Aorta (tissue), 5 donors: ENCODE results near the gene UBAP2L. TPM values are rescaled to one million over a fixed set of nuclear protein-coding genes. Genes with fewer than 3 reads are reported as not detected.

Experiments used
- ATAC-seq: fragments of 200-7000 bp; cut with Tn5 transposase; one replicate; pipeline ENCODE4 v1.9.1; 2022; ENCODE audit warnings: moderate library complexity; ENCODE audit not compliant: low FRiP score
- DNase-seq, 2 donors: peaks; one replicate each; pipeline ENCODE4 v3.0.0-alpha.2; 2020
- H3K27ac ChIP-seq, 2 donors: one replicate each; pipeline ENCODE4 v1.5.1; 2013; ENCODE audit warnings: low read length in 2 of 2, mild to moderate bottlenecking in 2 of 2, moderate library complexity in 2 of 2, control low read depth in 1 of 2, inconsistent platforms in 1 of 2, low read depth in 1 of 2
- H3K27me3 ChIP-seq, 2 donors: one replicate each; pipeline ENCODE4 v1.6.1; 2013; ENCODE audit warnings: control low read depth in 1 of 2, low read length in 1 of 2, mild to moderate bottlenecking in 1 of 2, moderate library complexity in 1 of 2; ENCODE audit not compliant: insufficient read depth in 2 of 2, control insufficient read depth in 1 of 2
- H3K36me3 ChIP-seq, 2 donors: one replicate each; pipeline ENCODE4 v1.6.1; 2013; ENCODE audit warnings: control low read depth in 1 of 2, low read length in 1 of 2, mild to moderate bottlenecking in 1 of 2; ENCODE audit not compliant: insufficient read depth in 2 of 2, control insufficient read depth in 1 of 2
- H3K4me1 ChIP-seq, 2 donors: one replicate each; pipeline ENCODE4 v1.6.1; 2013; ENCODE audit warnings: low read length in 2 of 2, control low read depth in 1 of 2, mild to moderate bottlenecking in 1 of 2, moderate library complexity in 1 of 2; ENCODE audit not compliant: insufficient read depth in 2 of 2, control insufficient read depth in 1 of 2
- H3K4me3 ChIP-seq, 2 donors: one replicate each; pipeline ENCODE4 v1.5.1; 2013; ENCODE audit warnings: low read length in 2 of 2, control low read depth in 1 of 2, mild to moderate bottlenecking in 1 of 2
- H3K9me3 ChIP-seq: one replicate; pipeline ENCODE4 v1.6.1; 2013; ENCODE audit warnings: mild to moderate bottlenecking, low read length; ENCODE audit not compliant: control insufficient read depth
- WGBS, 2 donors: extraction: QIAGEN DNeasy Blood & Tissue Kit; methylation state at CpG; one replicate each; pipeline ENCODE4 v1.1.7; 2013; 5-methylcytosine and 5-hydroxymethylcytosine counted together
- intact Hi-C, 2 donors: fragments of 100-400 bp; cut with DNase I; formaldehyde crosslinking; loops; one replicate each; pipeline versions ENCODE4 v1.14.2 to v1.15.0; 2022
- long read RNA-seq, 2 donors: library from polyadenylated mRNA; unstranded; transcript quantifications; one replicate each; pipeline ENCODE4 v2.0.0, GENCODE V29; 2020 to 2021
- polyA plus RNA-seq, 2 donors: library from polyadenylated mRNA; stranded (reverse); fragments of 200-250 nt; gene quantifications; one replicate each; pipeline ENCODE4 v1.2.3, GENCODE V29; 2013
- total RNA-seq, 2 donors: library from RNA; stranded (reverse); fragmentation: NEBNext Ultra II Directional; extraction: Animal tissue kit (Norgen Biotek cat#: 25700); gene quantifications; one replicate each; pipeline ENCODE4 v1.2.1, GENCODE V29; 2021
- donor health status: healthy with polysubstance abuse.
- donor health status: Bipolar disorder and iron deficiency.
- donor health status: DM: no; HTN: no; CAD: no.
- donor health status: DM: no; HTN: no; CAD: no.
- donor health status: DM: yes; HTN: yes; CAD: no.

UBAP2L gene, protein sequence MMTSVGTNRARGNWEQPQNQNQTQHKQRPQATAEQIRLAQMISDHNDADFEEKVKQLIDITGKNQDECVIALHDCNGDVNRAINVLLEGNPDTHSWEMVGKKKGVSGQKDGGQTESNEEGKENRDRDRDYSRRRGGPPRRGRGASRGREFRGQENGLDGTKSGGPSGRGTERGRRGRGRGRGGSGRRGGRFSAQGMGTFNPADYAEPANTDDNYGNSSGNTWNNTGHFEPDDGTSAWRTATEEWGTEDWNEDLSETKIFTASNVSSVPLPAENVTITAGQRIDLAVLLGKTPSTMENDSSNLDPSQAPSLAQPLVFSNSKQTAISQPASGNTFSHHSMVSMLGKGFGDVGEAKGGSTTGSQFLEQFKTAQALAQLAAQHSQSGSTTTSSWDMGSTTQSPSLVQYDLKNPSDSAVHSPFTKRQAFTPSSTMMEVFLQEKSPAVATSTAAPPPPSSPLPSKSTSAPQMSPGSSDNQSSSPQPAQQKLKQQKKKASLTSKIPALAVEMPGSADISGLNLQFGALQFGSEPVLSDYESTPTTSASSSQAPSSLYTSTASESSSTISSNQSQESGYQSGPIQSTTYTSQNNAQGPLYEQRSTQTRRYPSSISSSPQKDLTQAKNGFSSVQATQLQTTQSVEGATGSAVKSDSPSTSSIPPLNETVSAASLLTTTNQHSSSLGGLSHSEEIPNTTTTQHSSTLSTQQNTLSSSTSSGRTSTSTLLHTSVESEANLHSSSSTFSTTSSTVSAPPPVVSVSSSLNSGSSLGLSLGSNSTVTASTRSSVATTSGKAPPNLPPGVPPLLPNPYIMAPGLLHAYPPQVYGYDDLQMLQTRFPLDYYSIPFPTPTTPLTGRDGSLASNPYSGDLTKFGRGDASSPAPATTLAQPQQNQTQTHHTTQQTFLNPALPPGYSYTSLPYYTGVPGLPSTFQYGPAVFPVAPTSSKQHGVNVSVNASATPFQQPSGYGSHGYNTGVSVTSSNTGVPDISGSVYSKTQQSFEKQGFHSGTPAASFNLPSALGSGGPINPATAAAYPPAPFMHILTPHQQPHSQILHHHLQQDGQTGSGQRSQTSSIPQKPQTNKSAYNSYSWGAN
- total RNA-seq (100 to 1,000 TPM; 110 to 146 TPM), polyA plus RNA-seq (10 to 100 TPM; 31.9 to 63.1 TPM)
- long read RNA-seq, donor 1, partial matches to known transcripts, result 13 of 36 reads
- long read RNA-seq, donor 1, other reads (novel, unspliced or antisense), result 22 of 36 reads
- long read RNA-seq, donor 2, partial matches to known transcripts, result 7 of 28 reads
- long read RNA-seq, donor 2, other reads (novel, unspliced or antisense), result 20 of 28 reads

DNA sequence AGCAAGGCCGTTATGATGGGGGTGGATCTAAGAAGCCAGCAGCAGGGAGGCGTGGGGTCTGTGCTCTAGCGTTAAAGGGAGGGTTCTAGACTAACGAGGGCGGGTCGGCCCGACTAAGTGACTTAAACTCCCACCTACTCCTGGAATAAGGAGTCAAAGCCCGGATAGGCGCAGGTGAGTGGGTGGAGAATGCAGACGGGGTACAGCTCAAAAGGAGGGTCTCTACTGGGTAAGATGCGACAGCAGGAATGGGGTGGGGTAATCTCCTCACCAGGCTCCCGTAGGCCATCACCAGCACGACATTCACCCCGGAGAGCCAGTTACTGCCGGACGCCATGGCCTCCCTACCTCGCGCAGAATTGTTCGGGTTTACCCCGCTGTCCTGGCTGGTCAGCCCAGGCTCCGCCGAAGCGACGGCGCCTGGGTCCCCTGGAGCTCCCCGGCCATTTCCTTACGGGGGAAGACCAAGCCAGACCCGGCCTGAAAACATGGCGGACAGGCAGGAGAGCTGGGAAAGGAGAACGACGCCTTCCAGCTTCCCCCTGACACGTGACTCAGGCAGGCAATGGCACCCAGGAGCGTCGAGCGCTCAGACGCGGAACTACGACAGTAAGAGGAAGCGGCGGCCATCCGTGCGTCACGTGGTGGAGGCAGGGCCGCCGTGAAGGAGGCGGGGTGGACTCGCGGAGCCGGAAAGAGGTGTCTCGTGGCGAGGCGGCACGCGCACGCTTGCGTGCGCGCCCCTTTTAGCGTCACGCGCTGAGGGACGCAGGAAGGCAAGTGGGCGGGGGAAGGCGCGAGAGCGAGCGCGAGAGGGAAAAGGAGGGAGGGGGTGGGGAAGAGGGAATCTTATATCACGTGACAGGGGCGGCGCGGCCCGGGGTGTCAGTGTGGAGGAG lies at the start of gene UBAP2L:
Gene UBAP2L, plus strand, starts transcription at position 885 of the 899 bp plus-strand sequence. CDS start 4,169 bp downstream, outside the sequence.
- H3K4me3 ChIP-seq, result peak within 1 kb of the TSS; percentile 70 to 89
- no peaks in the 10 kb centered on the region for H3K36me3 ChIP-seq
- peak; percentile 100 for DNase-seq
- no peaks in the 10 kb centered on the region for H3K9me3 ChIP-seq
- WGBS, 2 donors, result 0% methylated on average over 62 to 73 of the region's 73 CpGs
- no peaks in the 10 kb centered on the region for H3K27me3 ChIP-seq
- peak; percentile 98 for ATAC-seq
- H3K4me1 ChIP-seq, result peaks cover 0 to 2% of the 10 kb centered on the region in 2 donors
- H3K27ac ChIP-seq, result peak within 1 kb of the TSS; percentile 58 to 98
- intact Hi-C loops, result loop anchor here (2.0 to 5.0 kb wide), 3 partner anchors 38 to 52 kb away; partner anchors contain the start of gene HAX1 (in 1 of the 2)

DNA sequence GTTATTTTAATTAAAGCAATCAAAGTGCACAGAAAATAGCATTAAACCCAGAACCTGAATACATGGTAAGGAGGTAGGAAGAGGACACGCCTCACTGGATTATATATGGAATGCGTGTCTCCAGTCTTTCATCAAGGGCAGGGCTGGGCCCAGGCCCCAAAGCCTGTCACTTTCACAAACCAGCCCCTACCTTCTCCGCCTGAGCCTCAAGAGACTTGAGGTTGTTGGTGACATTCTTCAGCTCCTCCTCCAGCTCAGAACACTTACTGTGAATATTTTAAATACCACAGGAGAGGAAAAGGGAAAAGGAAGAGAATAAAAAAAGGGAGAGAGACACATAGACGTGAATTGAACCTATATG lies 49.6 kb upstream of the UBAP2L start:
- Histone ChIP-seq H3K27me3 (no peaks in the 10 kb centered on the region), H3K9me3 (no peaks in the 10 kb centered on the region), H3K36me3 (peaks cover 20 to 28% of the 10 kb centered on the region in 2 donors), H3K4me1 (no peaks in the 10 kb centered on the region), H3K27ac (no peak overlapping the region), H3K4me3 (no peak overlapping the region)
- DNase-seq (no peak), ATAC-seq (no peak)
- intact Hi-C loops, result no loop called here
- WGBS, 2 donors, result 86 to 89% methylated on average over 4 of the region's 4 CpGs

DNA sequence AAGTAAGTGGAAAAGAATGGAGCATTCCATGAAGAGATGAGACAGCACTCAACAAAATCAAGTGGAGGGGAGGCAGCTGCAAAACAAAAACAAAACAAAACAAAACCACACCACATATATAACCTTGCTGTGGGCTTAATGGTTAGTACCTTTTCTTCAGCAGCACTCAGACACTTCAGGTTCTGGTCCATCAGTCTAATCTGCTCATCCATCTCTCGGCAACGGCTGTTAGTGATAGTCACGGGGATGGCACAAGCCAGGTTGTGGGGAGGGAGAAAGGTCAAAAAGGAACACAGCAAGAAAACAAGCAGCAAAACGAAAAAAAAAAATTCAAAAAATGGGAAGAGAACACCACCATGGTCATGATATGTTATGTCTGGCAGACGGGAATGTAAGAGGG lies 48.9 kb upstream of the UBAP2L start:
- Histone ChIP-seq H3K36me3 (peaks cover 18 to 28% of the 10 kb centered on the region in 2 donors), H3K4me3 (no peak overlapping the region), H3K27ac (no peak overlapping the region), H3K27me3 (no peaks in the 10 kb centered on the region), H3K4me1 (no peaks in the 10 kb centered on the region), H3K9me3 (no peaks in the 10 kb centered on the region)
- WGBS, 2 donors, result 89 to 96% methylated on average over 5 of the region's 5 CpGs
- intact Hi-C loops, result no loop called here
- ATAC-seq, result no peak
- DNase-seq, result no peak

DNA sequence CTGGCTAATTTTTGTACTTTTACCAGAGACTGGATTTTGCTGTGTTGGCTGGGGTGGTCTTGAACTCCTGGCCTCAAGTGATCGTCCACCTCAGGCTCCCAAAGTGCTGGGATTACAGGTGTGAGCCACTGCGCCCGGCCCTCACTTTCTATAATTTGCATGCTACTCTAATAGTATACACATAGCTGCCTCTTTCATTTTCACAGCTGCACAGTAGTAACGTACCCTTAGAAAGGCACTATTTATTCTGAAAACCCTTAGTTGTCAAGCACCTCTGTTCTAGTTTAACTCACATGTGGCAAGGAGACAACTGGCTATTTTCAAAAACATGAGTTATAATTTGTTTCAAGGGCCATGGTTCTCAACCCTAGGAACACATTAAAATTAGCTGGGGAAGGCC lies 46.1 kb upstream of the UBAP2L start:
- DNase-seq (no peak), ATAC-seq (no peak)
- 94% methylated on average over 4 of the region's 4 CpGs for WGBS, 2 donors
- no peak overlapping the region for H3K4me3 ChIP-seq
- H3K36me3 ChIP-seq, result peaks cover 13 to 24% of the 10 kb centered on the region in 2 donors
- H3K4me1 ChIP-seq, result peaks cover 0 to 8% of the 10 kb centered on the region in 2 donors
- H3K9me3 ChIP-seq, result no peaks in the 10 kb centered on the region
- no peak overlapping the region for H3K27ac ChIP-seq
- intact Hi-C loops, result no loop called here
- no peaks in the 10 kb centered on the region for H3K27me3 ChIP-seq

DNA sequence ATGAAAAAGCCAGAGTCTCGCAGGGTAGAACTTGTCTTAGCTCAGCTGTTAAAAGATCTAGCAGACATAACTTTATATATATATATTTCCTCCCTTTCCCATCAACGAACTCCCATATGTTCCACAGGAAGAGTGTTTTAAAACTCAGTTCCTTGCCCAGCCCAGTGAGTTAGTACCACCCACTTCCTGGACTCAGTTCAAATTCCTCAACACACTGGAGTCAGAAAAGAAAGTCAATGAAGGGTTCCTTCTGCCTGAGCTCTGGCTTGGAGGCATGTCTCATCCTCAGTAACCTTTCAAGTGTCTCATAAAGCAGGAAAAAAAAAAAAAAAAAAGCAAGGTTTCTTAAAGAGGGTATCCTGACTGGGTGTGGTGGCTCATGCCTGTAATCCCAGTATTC lies 44.4 kb upstream of the UBAP2L start:
- Histone ChIP-seq H3K27ac (no peak overlapping the region), H3K4me1 (peaks cover 0 to 8% of the 10 kb centered on the region in 2 donors), H3K9me3 (no peaks in the 10 kb centered on the region), H3K27me3 (no peaks in the 10 kb centered on the region), H3K36me3 (peaks cover 7 to 10% of the 10 kb centered on the region in 2 donors), H3K4me3 (no peak overlapping the region)
- ATAC-seq, result peak; percentile 49
- no peak for DNase-seq
- intact Hi-C loops, result no loop called here
- WGBS, 2 donors, result 28 to 30% methylated on average over 2 of the region's 2 CpGs

DNA sequence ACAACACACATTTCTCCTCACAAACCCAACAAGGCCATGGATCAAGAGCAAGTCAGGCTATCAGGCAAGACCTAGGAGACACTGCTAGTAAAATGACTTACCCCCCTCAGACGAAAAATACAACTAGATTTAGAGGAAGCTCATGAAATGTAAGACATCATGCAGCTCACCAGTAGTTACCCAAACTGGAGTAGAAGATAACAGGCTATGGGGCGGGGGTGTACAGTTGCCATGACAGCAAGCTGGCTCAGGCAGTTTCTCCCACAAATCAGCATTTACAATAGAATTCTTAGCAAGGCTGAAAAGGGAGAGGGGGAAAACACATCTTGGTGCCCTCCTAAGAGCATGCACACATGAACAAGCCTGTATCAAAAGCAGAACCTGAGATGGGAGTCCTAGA lies 42.7 kb upstream of the UBAP2L start:
- Histone ChIP-seq H3K36me3 (peaks cover 0 to 2% of the 10 kb centered on the region in 2 donors), H3K4me1 (peaks cover 4 to 8% of the 10 kb centered on the region in 2 donors), H3K27ac (no peak overlapping the region), H3K9me3 (no peaks in the 10 kb centered on the region), H3K4me3 (no peak overlapping the region), H3K27me3 (no peaks in the 10 kb centered on the region)
- no peak for DNase-seq
- 30 to 43% methylated on average over 2 of the region's 2 CpGs for WGBS, 2 donors
- no peak for ATAC-seq
- intact Hi-C loops, result no loop called here

DNA sequence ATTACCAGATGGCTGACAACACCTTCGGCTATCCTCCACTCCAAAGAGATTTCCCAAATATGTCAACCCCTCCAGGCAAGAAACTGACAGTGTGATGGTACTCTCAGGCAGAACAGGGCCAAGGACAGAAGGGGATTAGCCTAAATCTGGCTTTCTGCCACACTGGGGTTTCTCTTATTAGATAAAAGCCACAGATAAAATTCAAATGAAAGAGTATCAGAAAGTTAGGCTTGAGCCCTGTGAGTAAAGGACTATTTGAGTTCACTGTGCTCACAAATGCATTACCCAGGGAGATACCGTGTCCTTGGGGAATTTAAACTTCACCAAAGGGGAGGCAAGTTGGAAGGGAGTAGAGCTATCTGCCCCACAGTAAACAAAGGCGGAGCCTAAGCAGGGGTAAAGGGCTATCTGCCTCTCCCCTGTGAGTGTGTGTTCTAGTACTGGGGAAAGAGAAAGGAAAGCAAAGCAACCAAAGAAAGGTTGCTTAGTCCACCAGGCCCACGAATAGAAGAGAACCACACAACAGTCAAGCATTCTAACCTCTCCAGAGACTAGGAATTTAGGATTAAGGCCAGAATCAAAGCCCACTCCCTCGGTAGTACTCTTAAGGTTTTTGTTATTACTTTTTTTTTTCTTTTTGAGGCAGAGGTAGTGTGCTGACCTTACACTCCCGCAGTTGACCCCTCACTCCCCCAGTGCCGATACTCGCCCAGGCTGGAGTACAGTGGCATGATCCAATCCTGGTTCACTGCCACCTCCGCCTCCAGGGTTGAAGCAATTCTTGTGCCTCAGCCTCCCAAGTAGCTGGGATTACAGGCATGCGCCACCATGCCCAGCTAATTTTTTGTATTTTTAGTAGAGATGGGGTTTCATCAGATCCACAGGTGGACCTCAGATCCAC lies 41.6 kb upstream of the UBAP2L start:
- peaks cover 0 to 2% of the 10 kb centered on the region in 2 donors for H3K36me3 ChIP-seq
- H3K4me1 ChIP-seq, result peaks cover 4 to 8% of the 10 kb centered on the region in 2 donors
- peak overlapping the region in 1 of 2 donors; percentile 10 for H3K27ac ChIP-seq
- ATAC-seq (no peak), DNase-seq (no peak)
- H3K9me3 ChIP-seq, result no peaks in the 10 kb centered on the region
- no peaks in the 10 kb centered on the region for H3K27me3 ChIP-seq
- 74 to 76% methylated on average over 10 of the region's 10 CpGs for WGBS, 2 donors
- intact Hi-C loops, result no loop called here
- H3K4me3 ChIP-seq, result no peak overlapping the region
